H1 (cell line): ENCODE data around the gene ZFHX2. TPM values are rescaled to one million over a fixed set of nuclear protein-coding genes. Genes with fewer than 3 reads are reported as not detected.
"Not testable (repeated sequence)": the region's sequence is repeated elsewhere in the genome, so short reads cannot be mapped to it uniquely, and the experiment has no call there.

Experiments
- CTCF ChIA-PET: fragments of 300-600 bp; sonication (Branson Sonifier 250); formaldehyde crosslinking; loops from one replicate; lab custom pipeline; 2021; ENCODE audit not compliant: partially characterized antibody; lab: Charles Lee
- POLR2A ChIA-PET: fragments of 300-600 bp; sonication (Branson Sonifier 250); formaldehyde crosslinking; loops from one replicate; lab custom pipeline; 2021; ENCODE audit warnings: inconsistent platforms; ENCODE audit not compliant: partially characterized antibody; lab: Charles Lee
- DNase-seq, 2 experiments: peaks; one replicate each; pipeline versions ENCODE4 v3.0.0 to v3.0.0-alpha.2; 2010 to 2022; ENCODE audit warnings: low spot score in 2 of 2, low read depth in 1 of 2, mixed read lengths in 1 of 2
- FAIRE-seq: peaks from 2 replicates; lab custom pipeline; 2011; peaks lifted over from hg19 to GRCh38; lab: Jason Lieb, UNC
- H2AFZ ChIP-seq: 2 replicates; pipeline ENCODE4 v1.8.1; 2012; ENCODE audit warnings: low read length, inconsistent platforms
- H2AK5ac ChIP-seq: 2 replicates; pipeline ENCODE4 v1.6.1; 2013; ENCODE audit warnings: low read depth, low read length
- H2BK120ac ChIP-seq: replicated peaks from 2 replicates; pipeline ENCODE3; 2013; ENCODE audit warnings: low read depth, low read length, inconsistent platforms
- H2BK12ac ChIP-seq: 2 replicates; pipeline ENCODE4 v1.6.1; 2013; ENCODE audit warnings: low read depth, low read length
- H2BK15ac ChIP-seq: 2 replicates; pipeline ENCODE4 v1.6.1; 2013; ENCODE audit warnings: low read length
- H2BK20ac ChIP-seq: 2 replicates; pipeline ENCODE4 v1.6.1; 2013; ENCODE audit warnings: low read length
- H2BK5ac ChIP-seq: 2 replicates; pipeline ENCODE4 v1.6.1; 2013; ENCODE audit warnings: low read depth, low read length
- H3K14ac ChIP-seq: 2 replicates; pipeline ENCODE4 v1.6.1; 2013; ENCODE audit warnings: inconsistent platforms; ENCODE audit not compliant: insufficient read length
- H3K18ac ChIP-seq: 2 replicates; pipeline ENCODE4 v1.6.1; 2013; ENCODE audit warnings: low read length; ENCODE audit errors: extremely low read depth
- H3K23ac ChIP-seq: 2 replicates; pipeline ENCODE4 v1.6.1; 2013; ENCODE audit warnings: inconsistent platforms; ENCODE audit not compliant: insufficient read length
- H3K23me2 ChIP-seq: 2 replicates; pipeline ENCODE4 v1.6.1; 2013; ENCODE audit warnings: low read depth, low read length
- H3K27ac ChIP-seq: 2 replicates; pipeline ENCODE4 v1.6.1; 2011; ENCODE audit warnings: low read depth, low read length, inconsistent platforms
- H3K27me3 ChIP-seq, 4 experiments: replicated peaks in 1 of 4; 1 replicate in 1 of 4; 2 replicates in 3 of 4; pipeline versions ENCODE4 v1.6.1 to v1.8.1; 2011 to 2013; ENCODE audit warnings: low read length in 3 of 4, mild to moderate bottlenecking in 3 of 4, inconsistent platforms in 2 of 4, mixed read lengths in 2 of 4, moderate library complexity in 1 of 4; ENCODE audit not compliant: control insufficient read depth in 3 of 4, insufficient read depth in 3 of 4; ENCODE audit errors: extremely low read depth in 1 of 4
- H3K36me3 ChIP-seq, 4 experiments: 2 replicates each; pipeline versions ENCODE4 v1.6.1 to v1.8.1; 2011 to 2013; ENCODE audit warnings: mild to moderate bottlenecking in 4 of 4, low read length in 3 of 4, moderate library complexity in 2 of 4, control low read depth in 1 of 4, inconsistent platforms in 1 of 4; ENCODE audit not compliant: insufficient read depth in 4 of 4, control insufficient read depth in 2 of 4
- H3K4ac ChIP-seq: replicated peaks from 2 replicates; pipeline ENCODE3; 2013; ENCODE audit warnings: low read length, low read depth, mixed read lengths, inconsistent platforms; ENCODE audit not compliant: insufficient read length
- H3K4me1 ChIP-seq, 4 experiments: replicated peaks in 1 of 4; 1 replicate in 1 of 4; 2 replicates in 3 of 4; pipeline versions ENCODE4 v1.6.1 to v1.8.1; 2011 to 2013; ENCODE audit warnings: low read length in 3 of 4, inconsistent platforms in 2 of 4, mixed read lengths in 1 of 4; ENCODE audit not compliant: insufficient read depth in 4 of 4, control insufficient read depth in 3 of 4
- H3K4me2 ChIP-seq, 2 experiments: 2 replicates each; pipeline versions ENCODE4 v1.6.1 to v1.8.1; 2011 to 2013; ENCODE audit warnings: low read depth in 2 of 2, low read length in 2 of 2, control low read depth in 1 of 2, inconsistent platforms in 1 of 2, mild to moderate bottlenecking in 1 of 2; ENCODE audit not compliant: insufficient read depth in 1 of 2
- H3K4me3 ChIP-seq, 4 experiments: fragments of 200-600, 300-600 bp in 1 of 4; sonication (generic), shearing (Covaris generic), sonication (Bioruptor Twin) in 1 of 4; 2 replicates each; pipeline versions ENCODE4 v1.5.1 to v1.8.1; 2011 to 2016; ENCODE audit warnings: low read length in 4 of 4, low read depth in 3 of 4, control low read depth in 2 of 4, inconsistent platforms in 2 of 4, mild to moderate bottlenecking in 2 of 4, mixed read lengths in 1 of 4, moderate library complexity in 1 of 4; ENCODE audit not compliant: insufficient read depth in 2 of 4; ENCODE audit errors: extremely low read depth in 1 of 4
- H3K56ac ChIP-seq: replicated peaks from 2 replicates; pipeline ENCODE3; 2013; ENCODE audit warnings: low read depth, mild to moderate bottlenecking, mixed read lengths, low read length, inconsistent platforms; ENCODE audit not compliant: insufficient read length
- H3K79me1 ChIP-seq: 2 replicates; pipeline ENCODE4 v1.6.1; 2013; ENCODE audit warnings: low read depth, low read length, control low read depth
- H3K79me2 ChIP-seq, 2 experiments: 2 replicates each; pipeline versions ENCODE4 v1.6.1 to v1.8.1; 2012 to 2013; ENCODE audit warnings: low read length in 2 of 2, mild to moderate bottlenecking in 2 of 2, inconsistent platforms in 1 of 2; ENCODE audit not compliant: insufficient read depth in 2 of 2, control insufficient read depth in 1 of 2
- H3K9ac ChIP-seq, 4 experiments: replicated peaks in 1 of 4; 1 replicate in 1 of 4; 2 replicates in 3 of 4; pipeline versions ENCODE4 v1.6.1 to v1.8.1; 2011 to 2013; ENCODE audit warnings: low read depth in 3 of 4, low read length in 3 of 4, control low read depth in 2 of 4, mild to moderate bottlenecking in 2 of 4, moderate library complexity in 2 of 4, inconsistent platforms in 1 of 4; ENCODE audit errors: extremely low read depth in 1 of 4
- H3K9me3 ChIP-seq, 2 experiments: 2 replicates each; pipeline versions ENCODE4 v1.6.1 to v1.8.1; 2012 to 2013; ENCODE audit warnings: mild to moderate bottlenecking in 2 of 2, moderate library complexity in 2 of 2, control low read depth in 1 of 2, inconsistent platforms in 1 of 2, low read depth in 1 of 2, low read length in 1 of 2, mixed read lengths in 1 of 2; ENCODE audit not compliant: insufficient read depth in 2 of 2
- H4K20me1 ChIP-seq, 2 experiments: replicated peaks in 1 of 2; 2 replicates each; pipeline versions ENCODE3 to v1.8.1; 2011 to 2013; ENCODE audit warnings: inconsistent platforms in 2 of 2, low read length in 2 of 2, mild to moderate bottlenecking in 1 of 2; ENCODE audit not compliant: insufficient read depth in 2 of 2, control insufficient read depth in 1 of 2
- H4K5ac ChIP-seq: 2 replicates; pipeline ENCODE4 v1.6.1; 2013; ENCODE audit warnings: low read length, low read depth, mixed read lengths, inconsistent platforms; ENCODE audit not compliant: insufficient read length
- H4K8ac ChIP-seq: 2 replicates; pipeline ENCODE4 v1.8.0; 2013; ENCODE audit warnings: mild to moderate bottlenecking, moderate library complexity, low read length, inconsistent platforms; ENCODE audit not compliant: insufficient read depth; ENCODE audit errors: extremely low read depth
- H4K91ac ChIP-seq: replicated peaks from 2 replicates; pipeline ENCODE3; 2013; ENCODE audit warnings: low read length, mixed read lengths, inconsistent platforms; ENCODE audit not compliant: insufficient read length
- WGBS, 2 experiments: shearing (Covaris generic) in 1 of 2; methylation state at CpG; one replicate each; pipeline versions ENCODE4 v1.1.6 to v1.1.7; 2013 to 2015; ENCODE audit warnings: low lambda C conversion rate in 2 of 2, mixed read lengths in 2 of 2, inconsistent platforms in 1 of 2, low coverage in 1 of 2, missing lambda C conversion rate in 1 of 2; ENCODE audit not compliant: insufficient replicate concordance in 2 of 2, insufficient coverage in 1 of 2, insufficient read length in 1 of 2; ENCODE audit errors: extremely low coverage in 1 of 2, missing lambda C conversion rate in 1 of 2; 5-methylcytosine and 5-hydroxymethylcytosine counted together
- polyA plus RNA-seq, 7 experiments: library from polyadenylated mRNA; depleted of rRNA in 3 of 7; stranded (reverse) in 5 of 7; unstranded in 2 of 7; fragments of >200 nt in 5 of 7; fragments of 200-250 nt in 2 of 7; gene quantifications; 1 replicate in 5 of 7; 2 replicates in 1 of 7; 4 replicates in 1 of 7; pipeline versions ENCODE4 v1.2.1 to v1.2.3, GENCODE V29; 2011 to 2013; ENCODE audit warnings: missing spikeins in 2 of 7, mixed read lengths in 2 of 7
- total RNA-seq: library from RNA; stranded (reverse); fragmentation: NEBNext Ultra II Directional; extraction: Animal tissue kit (Norgen Biotek cat#: 25700); gene quantifications from 2 replicates; pipeline ENCODE4 v1.2.1, GENCODE V29; 2021

Gene ZFHX2
- total and polyA plus RNA-seq, 2 of the 8 experiments (the other 6 are each of a cell fraction or from before 2014, with no cell fraction given), result 2.7 to 27.0 TPM

GRCh38 chr14:23584527-23585203 lies 33.1 kb upstream of the ZFHX2 start:
- POLR2A ChIA-PET, result interaction anchor here (0.6 to 1.2 kb wide), 3 partner anchors 17 to 53 kb away, joined by 3 read pairs; no protein-coding TSS in a partner anchor
- H2BK12ac ChIP-seq, H4K20me1 ChIP-seq, H3K4me1 ChIP-seq, H2AK5ac ChIP-seq, H3K4me2 ChIP-seq, H3K27ac ChIP-seq, H3K23me2 ChIP-seq, H3K4ac ChIP-seq, H3K9me3 ChIP-seq, H3K27me3 ChIP-seq, H3K4me3 ChIP-seq, H2BK15ac ChIP-seq, H3K14ac ChIP-seq, H4K8ac ChIP-seq, H3K9ac ChIP-seq, H3K23ac ChIP-seq, H3K79me2 ChIP-seq, H3K79me1 ChIP-seq, H2BK20ac ChIP-seq, H2AFZ ChIP-seq, H2BK120ac ChIP-seq, FAIRE-seq, H2BK5ac ChIP-seq, H4K5ac ChIP-seq, H3K56ac ChIP-seq, CTCF ChIA-PET, H3K18ac ChIP-seq, H4K91ac ChIP-seq, H3K36me3 ChIP-seq, DNase-seq: not testable (repeated sequence)
- WGBS, 2 experiments, result 92% methylated on average over 10 of the region's 26 CpGs; no CpG with 5 or more reads in 1 of the 2 experiments
